COLO829 (cell line): ENCODE measurements around the gene RHBDD2.
A peak's percentile ranks its signal among the peaks of the same experiment; 100 is the strongest.
"Not testable (repeated sequence)": the region's sequence is repeated elsewhere in the genome, so short reads cannot be mapped to it uniquely, and the experiment has no call there.

Experiments
- DNase-seq: peaks from one replicate; pipeline ENCODE4 v3.0.0; 2012; ENCODE audit warnings: low spot score

The RHBDD2 gene

DNA sequence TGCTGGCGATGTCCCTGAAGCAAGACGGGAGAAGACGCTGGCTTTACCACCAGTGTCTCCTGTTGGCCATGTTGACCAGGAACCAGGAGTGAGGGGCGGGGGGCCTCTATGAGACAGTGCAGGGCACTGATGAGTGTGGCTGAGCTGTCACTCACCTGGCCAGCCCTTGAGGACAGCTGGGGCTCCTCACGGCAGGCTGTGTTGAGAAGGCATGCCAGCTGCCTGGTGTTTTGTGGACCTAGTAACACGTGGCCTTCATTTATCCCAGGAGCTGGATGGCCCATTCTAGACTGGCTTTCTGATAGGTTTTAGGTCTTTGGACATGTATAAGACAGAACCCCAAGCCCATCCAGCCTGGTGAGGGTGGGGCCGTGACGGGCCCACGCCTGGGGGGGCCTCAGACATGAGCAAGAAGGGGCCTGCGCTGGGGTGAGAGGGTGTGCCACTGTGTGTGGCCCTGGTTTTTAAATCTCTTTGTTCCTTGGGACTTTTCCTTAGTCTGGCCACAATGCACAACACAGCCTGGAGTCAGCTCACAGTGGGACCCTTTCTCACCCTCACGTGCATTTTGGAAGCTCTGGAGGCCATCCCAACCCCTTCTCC lies 10.5 kb downstream of the RHBDD2 start:
- DNase-seq, result no peak

DNA sequence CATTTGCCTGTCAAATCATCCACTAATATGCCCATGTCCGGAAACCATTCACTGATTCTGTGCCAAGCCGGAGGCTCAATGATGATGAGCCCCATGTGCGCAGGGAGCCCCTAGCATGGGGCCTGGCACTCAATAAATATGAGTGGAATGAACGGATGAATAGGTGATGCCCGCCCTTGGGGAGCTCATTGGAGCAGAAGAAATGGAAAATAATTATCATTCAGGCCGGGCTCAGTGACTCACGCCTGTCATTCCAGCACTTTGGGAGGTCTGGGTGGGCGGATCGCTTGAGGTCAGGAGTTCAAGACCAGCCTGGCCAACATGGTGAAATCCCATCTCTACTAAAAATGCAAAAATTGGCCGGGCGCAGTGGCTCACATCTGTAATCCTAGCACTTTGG lies 11.0 kb downstream of the RHBDD2 start:
- DNase-seq, result no peak

DNA sequence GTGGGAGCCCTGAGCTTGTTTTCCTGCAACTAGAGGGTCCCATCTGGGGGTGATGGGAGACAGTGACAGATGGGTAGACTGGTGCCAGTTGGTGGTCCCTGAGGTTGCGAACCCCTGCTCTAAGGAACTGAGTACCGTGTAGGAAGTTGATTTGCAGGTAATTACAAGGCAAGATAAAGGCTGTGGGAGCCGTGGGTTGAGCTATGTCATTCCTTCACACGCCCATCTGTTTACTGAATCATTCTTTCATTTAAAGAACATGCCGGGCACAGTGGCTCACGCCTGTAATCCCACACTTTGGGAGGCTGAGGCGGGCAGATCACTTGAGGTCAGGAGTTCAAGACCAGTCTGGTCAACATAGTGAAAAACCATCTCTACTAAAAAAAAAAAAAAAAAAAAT lies 12.4 kb downstream of the RHBDD2 start:
- DNase-seq, result not testable (repeated sequence)

DNA sequence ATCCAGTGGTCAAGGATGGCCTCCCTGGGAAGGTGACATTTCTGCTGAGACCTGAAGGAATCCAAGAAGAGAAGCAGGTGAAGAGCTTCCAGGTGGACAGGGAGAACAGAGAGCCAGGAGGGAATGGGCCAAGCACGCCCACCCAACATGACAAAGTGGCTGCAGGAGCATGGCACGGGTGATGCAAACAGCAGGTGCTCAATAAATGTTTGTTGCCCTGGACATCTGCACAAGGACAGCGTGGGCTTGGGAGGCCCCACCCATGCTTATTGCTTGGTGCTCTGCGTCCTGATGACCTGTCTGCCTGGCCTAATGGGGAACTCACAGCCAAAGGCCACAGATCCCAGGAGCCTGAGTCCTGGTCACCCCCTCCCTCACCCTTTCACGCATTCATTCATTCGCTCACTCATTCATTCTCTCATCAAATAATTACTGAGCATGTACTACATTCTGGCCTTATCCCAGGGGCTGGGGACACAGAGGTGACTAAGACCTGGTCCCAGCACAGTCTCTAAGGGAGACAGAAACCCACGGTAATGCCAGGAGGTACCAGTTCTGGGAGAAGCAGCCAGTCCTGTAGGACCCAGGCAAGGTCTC lies 13.1 kb downstream of the RHBDD2 start:
- no peak for DNase-seq

DNA sequence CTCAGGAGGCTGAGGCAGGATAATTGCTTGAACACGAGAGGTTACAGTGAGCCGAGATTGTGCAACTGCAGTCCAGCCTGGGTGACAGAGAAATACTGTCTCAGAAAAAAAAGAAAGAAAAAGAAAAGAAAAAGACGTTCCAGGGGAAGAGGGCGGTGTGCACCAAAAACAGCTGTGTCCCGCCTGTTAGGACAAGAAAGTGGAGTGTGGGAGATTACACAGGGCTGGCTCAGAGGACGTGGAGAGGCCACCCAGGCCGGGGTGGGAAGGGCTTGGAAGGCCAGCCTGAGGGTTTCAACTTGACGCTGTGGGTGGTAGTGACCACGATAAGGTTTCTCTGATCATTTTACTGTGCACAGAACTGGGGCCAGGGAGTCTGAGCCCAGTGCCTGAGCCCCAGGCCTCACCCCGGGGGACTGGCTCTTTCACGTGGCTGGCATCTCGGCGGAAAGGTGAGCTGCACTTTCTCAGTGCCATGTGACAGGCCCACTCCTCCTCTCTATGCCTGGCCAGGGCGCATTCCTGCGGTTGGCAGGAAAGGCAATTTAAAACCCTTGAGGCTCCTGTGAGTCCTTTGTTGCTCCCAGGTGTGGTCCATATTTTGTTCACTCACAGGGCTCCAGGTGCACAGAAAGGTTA lies 13.9 kb downstream of the RHBDD2 start:
- no peak for DNase-seq

DNA sequence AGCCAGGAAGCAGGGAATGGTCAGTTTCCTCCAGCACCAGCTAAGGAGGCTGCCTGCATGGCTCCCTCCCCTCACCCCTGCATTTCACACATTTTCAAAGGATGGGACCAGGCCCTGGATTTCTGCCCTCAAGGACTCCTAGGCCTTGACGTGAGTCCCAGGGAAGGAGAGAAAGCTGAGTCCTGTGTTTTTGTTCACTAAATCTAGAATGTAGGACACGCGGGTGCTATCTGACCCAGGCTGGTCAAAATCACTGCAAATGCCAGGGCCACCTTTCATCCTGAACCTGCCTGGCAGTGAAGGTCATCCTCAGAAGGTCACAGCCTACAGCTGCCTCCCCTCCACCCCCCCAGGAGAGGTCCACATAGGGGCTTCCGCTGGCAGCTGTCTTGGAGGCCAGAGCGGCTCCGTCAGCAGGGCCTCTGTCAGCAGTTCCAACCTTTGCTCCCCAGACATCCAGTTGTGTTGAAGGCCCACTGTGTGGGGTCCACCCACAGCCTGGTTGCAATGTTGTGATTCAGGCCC lies 18.0 kb downstream of the RHBDD2 start:
- no peak for DNase-seq

DNA sequence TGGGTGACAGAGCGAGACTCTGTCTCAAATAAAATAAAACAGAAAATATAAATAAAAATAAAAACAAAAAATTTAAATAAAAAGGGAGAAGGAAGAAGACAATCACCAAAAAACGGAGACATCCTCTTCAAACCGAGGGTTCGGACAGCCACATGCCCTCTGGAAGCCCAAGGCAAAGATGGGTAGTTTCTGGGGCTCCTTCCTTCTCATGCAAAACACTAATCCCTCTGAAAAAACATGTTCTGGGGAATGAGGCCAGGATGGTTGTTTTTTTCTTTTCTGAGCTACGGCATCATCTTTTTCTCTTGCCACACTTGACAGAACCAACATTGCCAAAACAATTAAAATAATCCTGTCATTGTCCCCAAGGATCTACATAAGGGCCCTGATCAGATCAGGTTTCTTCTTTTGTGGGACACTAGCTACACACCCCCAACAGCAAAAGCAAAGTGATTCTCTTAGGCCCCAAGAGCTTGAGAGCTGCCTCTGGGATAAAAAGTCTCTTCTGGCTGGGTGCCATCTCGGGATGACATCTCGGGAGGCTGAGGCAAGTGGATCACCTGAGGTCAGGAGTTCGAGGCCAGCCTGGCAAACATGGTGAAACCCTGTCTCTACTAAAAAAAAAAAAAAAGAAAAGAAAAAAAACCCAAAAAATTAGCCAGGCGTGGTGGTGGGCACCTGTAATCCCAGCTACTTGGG lies 21.9 kb downstream of the RHBDD2 start:
- no peak for DNase-seq

DNA sequence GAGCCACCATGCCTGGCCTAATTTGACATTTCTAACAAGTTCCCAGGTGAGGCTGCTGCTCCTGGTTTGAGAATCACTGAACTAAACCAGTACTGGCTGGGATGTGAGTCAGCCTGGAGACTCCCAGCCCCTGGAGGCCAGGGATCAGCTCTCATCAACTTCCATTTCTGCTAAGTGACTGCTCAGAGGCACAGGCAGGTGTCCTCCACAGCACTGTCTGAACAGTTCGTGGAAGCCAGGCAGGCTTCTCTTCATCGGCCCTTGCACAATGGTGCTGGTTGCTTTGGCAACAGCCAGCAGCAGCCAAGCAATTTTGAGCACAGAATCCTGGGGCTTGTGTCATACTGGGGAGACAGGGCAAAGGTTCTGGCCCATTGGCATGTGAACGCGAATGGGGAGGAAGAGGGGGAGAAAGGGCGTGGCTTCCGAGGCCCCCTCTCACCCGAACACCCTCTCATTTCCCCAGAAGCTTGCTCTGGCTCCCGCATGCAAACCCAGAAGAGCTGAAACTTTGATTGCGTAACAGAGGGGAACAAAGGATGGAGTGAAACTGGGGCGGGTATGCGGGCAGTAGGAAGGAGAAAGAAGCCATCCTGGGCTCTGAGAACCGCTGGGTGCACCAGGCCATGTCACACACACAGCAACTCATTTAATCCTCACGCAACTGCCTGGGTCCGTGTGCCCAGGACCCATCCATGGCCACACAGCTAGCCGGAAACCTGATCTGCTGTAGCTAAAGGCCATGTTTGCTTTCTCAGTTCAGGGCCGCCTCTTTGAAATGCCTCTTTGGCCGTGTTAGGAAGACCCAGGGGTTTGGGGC lies 27.2 kb downstream of the RHBDD2 start:
- no peak for DNase-seq

- DNase-seq, result no peak
Measured at GRCh38 chr7:75906991-75907667, 28.3 kb downstream of the RHBDD2 start.

DNA sequence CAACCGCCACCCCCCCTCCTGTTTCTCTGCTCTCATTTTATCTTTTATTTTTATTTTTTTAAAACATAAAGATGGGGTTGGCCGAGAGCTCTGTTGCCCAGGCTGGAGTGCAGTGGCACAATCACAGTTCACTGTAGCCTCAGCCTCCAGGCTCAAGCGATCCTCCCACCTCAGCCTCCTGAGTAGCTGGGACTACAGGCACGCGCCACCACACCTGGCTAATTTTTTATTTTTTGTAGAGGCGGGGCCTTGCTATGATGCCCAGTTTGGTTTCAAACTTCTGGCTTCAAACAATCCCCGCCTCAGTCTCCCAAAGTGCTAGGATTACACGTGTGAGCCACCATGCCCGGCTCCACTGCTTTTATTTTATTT lies 28.8 kb downstream of the RHBDD2 start:
- DNase-seq, result not testable (repeated sequence)

- DNase-seq, result no peak
Measured at GRCh38 chr7:75909521-75910132, 30.8 kb downstream of the RHBDD2 start.

- not testable (repeated sequence) for DNase-seq
Measured at GRCh38 chr7:75911186-75911585, 32.4 kb downstream of the RHBDD2 start.

DNA sequence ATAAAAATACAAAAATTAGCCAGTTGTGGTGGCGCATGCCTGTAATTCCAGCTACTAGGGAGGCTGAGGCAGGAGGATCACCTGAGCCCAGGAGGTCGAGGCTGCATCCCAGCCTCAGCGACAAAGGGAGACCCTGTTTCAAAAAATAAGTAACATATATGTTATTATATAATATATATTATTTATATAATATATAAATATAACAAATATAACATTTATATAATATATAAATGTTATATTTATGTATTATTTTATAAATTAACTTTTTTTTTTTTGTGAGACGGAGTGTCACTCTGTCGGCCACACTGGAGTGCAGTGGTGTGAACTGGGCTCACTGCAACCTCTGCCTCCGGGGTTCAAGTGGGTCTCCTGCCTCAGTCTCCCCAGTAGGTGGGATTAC lies 34.6 kb downstream of the RHBDD2 start:
- DNase-seq, result no peak

DNA sequence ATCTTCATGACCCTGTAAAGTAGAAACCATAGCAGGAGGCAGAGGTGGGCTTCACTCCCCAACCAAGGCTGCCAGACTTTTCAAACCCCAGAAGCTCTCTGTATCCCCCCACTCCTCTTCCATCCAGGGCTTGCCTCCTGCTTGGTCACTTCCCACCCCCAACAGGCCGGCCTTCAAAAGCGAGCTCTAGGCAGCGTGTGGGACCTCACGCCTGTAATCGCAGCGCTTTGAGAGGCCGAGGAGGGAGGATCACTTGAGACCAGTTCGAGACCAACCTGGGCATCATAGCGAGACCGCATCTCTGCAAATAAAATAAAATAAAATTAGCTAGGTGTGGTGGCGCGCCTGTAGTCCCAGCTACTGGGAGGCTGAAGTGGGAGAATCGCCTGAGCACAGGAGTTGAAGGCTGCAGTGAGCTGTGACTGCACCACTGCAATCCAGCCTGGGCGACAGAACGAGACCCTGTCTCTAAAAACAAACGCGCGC lies 35.4 kb downstream of the RHBDD2 start:
- no peak for DNase-seq

DNA sequence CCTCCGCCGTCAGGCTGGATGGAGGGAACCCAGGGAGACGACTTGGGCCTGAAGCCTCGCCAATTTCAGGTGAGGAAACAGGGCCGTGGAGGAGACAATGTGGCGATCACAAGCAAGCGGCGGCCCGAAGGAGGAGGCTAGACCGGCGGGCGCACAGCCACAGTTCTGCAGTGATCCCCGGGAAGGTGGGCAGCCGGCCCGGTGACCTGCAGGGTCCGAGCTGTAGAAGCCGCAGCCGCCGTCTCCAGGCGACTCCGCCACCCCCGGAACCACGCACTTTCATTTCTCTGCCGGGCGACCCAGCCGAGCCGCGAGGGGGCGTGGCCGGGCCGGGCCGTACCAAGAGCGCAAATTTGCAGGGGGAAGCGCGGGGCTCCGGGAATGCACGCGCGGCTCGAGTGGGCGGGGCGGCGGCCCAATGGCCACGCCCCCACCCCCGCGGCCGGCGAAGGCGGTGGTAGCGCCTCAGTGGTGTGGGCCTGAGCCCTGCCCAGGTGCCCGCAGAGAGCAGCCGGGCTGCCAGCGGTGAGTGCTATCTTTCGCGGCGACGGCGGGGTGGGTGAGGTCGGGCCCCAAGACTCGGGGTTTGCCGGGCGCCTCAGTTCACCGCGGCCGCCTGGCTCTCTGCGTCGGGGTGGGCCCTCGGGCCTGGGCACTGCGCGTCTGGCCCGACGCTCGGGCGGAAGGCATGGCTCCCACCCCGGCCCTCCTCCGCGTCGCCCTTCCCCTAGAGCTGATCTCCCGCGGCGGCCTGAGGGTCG lies 36.0 kb downstream of the RHBDD2 start, which contains the start of gene POR:
TSS of gene POR (plus strand) at position 501 of the 761 bp plus-strand sequence. CDS start 38,847 bp downstream, outside the sequence.
- peak; percentile 95 for DNase-seq

DNA sequence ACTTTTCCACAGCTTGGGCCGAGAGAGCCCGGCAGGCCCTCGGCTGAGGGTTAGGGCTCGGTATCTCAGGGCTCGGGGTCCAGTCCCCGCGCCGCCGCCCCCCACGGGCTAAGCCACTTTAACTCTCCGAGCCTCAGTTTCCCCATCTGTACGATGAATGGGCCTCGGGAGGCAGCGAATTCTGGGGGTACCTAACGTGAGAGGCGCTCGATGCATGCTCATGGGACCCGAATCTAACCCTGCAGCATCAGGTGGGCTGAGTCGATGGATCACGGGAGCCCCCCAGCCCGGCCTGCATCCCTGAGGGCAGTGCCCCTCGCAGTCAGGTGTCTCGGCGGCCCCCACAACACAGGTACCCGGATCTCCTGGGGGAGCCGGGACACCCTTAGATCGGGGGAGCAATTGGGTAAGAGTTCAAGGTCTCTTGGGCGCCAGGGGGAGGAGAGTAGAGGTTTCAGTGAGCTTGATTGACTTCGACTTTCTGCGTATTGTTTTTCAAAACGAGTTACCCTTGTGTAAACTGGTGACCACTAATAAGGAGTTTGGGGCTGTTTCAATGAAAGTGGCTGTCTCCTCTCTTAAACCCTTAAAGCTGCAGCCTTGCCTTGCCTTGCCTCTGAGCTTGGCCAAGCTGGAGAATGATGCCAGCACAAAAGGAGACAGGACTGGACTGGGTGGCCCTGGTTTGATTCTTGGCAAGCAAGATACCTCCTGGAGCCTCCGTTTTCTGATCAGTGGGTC lies 36.8 kb downstream of the RHBDD2 start:
- no peak for DNase-seq

GRCh38 chr7:75916259-75916658 lies 37.4 kb downstream of the RHBDD2 start:
- DNase-seq, result no peak

- DNase-seq, result no peak
Measured at GRCh38 chr7:75916685-75917634, 38.1 kb downstream of the RHBDD2 start.
